HG03095 (cell line): ENCODE results near the gene SMG6.

Experiments
- ATAC-seq: cut with Tn5 transposase; IDR thresholded peaks from one replicate; pipeline ENCODE4 v1.9.1; 2021; ENCODE audit warnings: moderate library complexity; ENCODE audit not compliant: unreplicated experiment

SMG6 gene

DNA sequence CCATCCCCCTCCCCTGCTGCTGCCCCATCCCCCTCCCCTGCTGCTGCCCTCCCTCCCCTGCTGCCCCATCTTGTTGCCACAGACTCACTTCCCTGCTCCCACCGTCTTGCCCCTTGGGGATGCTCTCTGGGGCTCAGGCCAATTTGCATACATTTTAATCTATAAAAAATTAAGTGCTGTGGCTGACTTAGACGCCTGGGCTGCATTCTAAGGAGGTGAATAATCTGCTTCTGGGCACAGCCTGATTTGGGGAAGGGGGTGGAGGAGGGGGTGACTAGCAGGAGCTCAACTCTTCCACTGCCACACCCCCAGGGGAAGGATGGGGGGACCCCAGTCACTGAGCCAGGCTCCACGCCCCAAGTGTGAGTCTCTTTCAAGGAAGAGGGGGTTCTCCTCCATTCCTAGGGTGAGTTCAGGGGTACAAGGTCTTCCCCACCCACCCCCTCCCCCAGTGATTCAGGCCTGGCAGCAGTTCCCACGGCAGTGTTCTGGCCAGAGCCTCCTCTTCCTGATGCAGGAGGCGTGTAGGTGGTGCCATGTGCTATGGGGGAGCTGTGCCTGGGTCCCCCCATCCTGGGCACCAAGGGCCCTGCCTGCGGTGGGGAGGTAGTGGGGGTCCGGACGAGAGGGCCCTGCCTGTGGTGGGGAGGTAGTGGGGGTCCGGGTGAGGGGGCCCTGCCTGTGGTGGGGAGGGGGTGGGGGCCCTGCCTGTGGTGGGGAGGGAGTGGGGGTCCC is 268.6 kb downstream of the SMG6 start:
- ATAC-seq = no peak

DNA sequence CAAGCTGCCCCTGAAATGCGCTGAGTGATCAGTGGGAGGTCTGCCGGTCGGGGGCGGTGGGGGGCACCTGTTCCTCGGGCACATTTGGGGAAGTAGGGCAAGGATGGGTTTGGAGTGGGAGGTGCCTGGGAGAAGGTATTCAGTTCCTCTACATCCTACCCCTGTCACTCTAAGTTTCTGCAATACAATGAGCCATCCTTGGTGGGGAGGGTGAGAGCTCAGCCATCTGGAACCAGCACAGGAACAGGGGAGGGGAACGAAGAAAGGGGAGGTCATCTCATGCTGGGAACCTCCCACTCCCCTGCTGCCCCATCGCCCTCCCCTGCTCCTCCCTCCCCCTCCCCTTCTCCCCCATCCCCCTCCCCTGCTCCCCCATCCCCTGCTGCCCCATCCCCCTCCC is 269.4 kb downstream of the SMG6 start:
- ATAC-seq = no peak

DNA sequence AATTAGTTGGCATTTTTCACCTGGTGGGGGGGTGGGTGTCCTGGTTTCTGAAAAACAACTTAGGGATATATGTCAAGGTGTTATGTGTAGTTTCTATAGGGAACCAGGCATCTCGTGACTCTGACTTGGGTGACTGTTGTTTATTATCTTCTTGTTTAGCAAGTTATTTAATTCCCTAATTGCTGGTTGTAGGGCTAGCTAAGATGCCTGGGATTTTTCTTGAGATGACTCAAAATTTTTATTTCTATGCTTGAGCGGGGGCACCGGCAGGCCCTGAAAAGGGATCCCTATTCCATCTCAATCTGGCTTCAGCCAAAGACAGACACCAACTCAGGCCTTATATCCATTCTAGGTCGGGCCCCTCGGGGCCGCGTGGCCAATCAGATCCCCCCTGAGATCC is 270.4 kb downstream of the SMG6 start:
- no peak for ATAC-seq

DNA sequence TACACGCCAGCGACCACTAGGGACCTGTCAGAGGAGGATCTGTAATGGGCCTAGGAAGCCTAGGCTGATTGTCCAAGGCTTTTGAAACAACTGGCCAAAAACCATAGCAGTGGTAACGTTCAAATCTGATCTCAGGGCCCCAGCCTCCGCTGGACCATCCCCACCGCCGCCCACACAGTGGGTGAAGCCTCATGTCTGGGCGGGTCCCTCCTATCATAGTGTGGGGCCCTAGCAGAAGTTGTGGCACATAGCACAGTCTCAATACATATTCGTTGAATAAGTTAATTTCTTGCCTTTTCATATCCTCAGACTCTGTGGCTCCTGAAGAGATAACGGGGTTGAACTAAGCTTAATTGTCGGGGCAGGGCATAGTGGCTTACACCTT is 272.8 kb downstream of the SMG6 start:
- ATAC-seq = no peak

DNA sequence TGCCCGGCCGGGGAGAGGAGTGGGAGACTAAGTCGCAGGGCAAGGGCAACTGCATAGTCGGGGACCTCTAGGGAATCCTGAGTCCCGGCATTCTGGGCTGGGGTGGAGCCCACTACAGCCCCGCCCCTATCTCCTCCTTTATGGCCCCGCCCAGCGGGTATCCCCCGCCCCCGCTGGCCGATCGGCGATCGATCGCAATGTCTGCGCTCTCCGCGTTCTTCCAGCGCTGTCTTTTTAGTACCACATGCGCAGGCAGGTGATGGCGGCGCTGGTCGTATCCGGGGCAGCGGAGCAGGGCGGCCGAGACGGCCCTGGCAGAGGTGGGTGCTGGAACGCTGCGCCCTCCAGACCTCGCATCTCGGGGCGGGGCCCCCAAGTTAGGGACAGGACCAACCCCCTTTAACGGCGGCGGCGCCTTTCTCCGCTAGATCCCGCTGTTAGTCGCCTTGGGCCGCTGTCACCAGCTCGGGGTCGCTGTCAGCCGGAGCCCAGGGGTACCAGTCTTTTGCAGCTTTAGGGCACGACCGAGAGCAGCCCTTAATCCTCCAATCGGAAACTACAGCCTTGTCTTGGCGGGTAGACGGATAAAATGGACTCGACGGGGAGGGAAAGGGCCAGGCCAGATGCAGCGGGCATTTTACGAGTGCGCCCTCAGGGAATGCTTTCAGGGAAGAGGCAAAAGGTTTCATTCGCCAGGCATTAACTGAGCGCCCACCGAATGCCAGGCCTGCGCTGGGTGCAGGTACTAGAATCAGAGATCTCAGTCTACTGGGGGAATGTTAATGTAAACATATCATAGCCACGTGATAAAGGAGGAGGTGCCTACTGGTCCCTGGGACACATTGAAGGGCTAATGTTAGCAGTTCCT is 273.4 kb downstream of the SMG6 start, which contains the start of gene DPH1:
Gene DPH1 (plus strand): TSS at position 243 of the 868 bp plus-strand sequence. CDS start 17 bp downstream, at position 260.
- ATAC-seq = peak; percentile 59

DNA sequence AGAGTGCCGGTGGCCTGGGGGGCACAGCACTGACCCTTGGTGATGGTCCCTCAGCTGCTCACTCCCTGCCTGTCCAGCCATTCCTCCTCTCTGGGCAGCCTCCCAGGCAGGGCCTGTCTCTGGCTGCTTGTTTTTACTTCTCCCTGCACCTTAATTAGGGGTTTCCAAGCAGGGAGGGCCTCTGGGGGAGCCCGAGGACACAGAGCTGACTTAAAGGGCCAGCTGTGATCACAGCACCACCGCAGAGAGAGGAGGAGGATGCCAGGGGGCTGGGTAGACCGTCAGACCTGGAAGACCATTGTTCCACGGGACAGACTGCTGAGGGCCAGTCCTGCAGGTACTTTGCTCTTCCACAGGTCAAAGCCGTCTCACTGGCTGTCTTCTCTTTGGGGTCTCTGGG is 274.8 kb downstream of the SMG6 start:
- ATAC-seq = no peak

DNA sequence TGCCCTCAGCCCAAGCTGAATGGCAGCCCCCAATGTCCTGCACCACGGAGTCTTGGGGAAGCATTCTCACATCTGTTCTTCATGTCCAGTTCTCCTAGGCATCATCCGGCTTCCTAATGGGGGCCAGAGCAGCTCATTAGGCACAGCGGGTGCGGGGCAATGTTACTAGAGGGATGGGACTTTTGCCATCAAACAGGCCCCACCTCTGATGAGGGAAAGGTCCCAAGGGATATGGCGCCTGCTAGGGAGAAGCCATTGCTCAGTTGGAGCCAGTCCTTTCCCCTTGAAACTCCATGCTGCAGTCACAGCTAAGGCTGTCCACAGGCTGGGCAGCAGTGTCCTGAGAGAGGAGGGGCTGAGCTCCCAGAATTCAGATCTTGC is 275.4 kb downstream of the SMG6 start:
- ATAC-seq = no peak

DNA sequence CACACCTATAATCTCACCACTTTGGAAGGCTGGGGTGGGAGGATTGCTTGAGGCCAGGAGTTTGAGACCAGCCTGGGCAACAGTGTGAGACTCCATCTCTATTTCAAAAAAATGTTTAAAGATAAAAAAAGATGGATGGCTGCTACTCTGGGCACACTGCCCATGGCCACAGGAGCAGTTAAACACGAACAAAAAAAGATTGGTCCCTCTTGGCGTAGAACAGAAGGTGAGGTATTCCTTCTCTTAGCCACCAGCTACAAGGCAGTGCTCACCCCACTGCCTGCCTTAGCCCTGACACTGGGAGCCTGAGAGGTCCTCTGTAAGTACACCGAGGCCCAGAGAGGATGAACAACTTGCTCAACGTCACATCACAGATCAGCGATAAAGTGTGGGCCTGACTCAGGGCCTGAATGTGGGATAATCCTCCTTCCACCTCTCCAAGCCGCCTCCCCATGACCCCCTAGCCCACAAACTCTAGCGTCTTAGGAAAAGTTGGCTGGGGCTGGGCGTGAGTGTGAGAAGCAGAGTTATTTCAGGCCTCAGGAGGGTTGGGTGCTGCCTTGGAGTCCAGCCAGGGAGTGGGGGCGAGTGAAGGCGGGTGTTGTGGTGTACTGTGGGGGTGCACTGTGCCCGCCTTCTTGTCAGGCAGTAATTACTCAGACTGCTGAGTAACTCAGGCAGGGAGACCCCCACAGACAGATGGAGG is 275.9 kb downstream of the SMG6 start:
- ATAC-seq = no peak

DNA sequence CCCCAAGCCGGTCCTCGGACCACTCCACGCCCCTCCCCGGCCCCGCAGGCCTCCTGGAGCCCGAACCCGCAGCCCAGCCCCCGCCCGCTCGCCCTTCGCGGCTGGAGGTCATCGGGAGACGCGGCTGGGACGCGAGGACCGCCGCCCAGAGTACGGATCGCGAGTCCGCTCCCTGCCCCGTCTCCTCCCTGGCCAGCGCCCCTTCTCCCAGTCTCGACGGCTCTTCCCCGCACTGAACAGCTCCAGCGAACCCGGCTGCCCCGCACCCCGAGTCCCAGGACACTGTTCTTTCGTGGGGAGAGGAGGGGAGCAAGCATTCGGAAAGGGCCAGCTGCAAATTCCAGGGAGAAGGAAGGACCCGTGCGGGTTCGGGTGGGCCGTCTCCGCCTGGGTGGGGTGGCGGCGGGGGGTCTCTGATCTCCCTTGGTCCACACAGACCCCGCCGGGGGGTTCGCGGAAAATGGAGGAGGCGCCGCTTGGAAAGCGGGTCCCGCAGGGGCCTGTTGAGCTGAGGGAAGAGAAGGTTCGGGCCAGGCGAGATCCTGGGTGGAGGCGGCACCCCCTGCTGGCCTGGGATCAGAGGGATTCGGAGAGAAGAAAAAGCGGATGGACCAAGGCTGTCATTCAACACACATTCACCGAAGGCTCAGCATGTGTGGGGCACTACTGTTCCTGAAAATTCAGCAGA is 277.8 kb downstream of the SMG6 start:
- ATAC-seq = no peak

DNA sequence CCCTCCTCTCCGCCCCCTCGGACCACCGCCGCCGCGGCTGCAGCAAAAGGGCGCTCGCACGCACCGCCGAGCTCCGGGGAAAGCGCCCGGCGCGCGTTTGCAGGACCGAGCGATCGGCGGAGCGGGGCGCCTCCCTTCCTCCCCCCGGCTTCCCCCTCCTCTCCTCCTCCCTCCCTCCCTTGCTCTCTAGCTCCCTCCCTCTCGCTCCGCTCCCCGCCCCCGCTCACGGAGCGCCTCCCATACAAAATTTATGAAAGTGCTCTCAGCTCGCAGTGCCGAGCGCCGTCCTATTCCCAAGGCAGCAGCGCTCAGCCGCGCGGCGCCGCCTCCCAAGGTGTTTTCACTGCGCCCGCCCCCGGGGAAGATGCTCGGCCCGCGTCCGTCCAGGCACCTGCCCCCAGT is 278.4 kb downstream of the SMG6 start, which contains the start of gene RTN4RL1:
Gene RTN4RL1 (minus strand): TSS at position 115 of the 402 bp plus-strand sequence. CDS start 469 bp downstream, outside the sequence.
- ATAC-seq = no peak

DNA sequence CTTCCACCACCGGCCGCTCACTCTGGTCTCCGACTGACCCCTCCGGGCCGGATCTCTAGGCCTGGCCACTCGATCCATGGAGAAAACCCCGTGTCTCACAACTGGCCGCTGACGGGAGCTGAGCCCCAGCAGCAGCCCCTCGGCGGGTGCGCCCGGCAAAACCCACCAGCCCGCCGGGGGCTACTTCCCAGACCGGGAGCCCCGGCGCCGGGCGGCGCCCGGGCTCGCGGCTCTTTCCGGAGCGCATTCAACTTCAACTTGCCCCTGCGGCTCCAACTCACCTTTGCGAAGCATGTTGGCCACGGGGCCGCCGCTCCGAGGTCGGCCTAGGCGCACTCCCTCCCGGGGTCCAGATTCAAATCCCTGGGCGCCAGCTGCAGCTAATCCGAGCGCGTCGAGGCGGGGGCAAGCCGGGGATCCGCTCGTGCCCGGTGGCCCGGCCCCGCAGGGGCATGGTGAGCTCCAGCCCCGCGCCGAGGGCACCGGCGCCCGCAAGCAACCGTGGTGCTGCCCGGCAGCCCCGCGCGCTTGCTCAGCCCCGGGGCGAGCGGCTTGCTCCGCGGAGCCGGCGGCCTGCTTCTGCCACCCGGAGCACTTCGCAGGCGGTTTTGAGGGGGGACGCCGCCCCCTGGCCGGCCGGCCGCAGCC is 278.9 kb downstream of the SMG6 start:
- ATAC-seq = no peak

DNA sequence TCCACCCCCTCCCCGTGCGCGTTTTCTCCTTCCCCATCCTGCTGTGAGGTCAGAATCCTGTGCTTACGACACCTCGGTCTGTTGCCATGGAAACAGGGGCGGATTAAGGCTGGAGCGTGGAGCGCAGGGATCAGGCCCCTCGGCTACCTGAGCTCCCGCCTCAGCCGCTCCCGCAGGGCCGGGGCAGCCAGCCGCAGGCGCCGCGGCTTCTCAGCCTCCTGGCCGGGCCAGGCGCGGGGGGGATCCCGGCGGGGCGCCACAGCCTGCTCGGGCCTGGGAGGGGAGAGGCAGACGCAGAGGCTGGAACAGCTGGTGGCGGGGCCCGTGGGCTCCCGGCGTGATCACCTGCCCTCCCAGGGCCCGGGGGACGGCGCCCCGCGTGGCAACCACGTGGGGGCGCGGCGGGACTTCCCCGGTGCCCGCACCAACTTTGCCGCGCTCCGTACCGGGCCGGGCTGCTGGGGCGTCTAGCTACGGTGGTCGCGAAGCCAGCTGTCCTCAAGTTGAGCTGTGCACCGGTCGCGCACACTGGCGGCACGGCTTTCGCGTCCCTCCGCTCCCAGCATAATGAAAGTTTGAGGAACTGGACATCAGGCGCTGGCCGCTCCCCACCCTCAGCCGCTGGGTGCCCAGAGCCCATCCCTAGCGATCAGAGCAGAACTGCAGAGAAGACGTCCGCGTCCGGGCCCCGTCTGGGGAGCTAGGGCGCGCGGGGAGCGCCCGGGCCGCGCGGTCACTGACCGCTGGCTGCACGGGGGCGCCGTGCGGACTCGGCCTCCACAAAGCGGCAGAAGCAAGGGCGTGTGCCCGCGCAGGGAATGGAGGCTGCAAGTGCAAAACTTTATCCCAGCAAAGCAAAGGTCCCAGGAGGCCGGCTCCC is 279.7 kb downstream of the SMG6 start:
- no peak for ATAC-seq

DNA sequence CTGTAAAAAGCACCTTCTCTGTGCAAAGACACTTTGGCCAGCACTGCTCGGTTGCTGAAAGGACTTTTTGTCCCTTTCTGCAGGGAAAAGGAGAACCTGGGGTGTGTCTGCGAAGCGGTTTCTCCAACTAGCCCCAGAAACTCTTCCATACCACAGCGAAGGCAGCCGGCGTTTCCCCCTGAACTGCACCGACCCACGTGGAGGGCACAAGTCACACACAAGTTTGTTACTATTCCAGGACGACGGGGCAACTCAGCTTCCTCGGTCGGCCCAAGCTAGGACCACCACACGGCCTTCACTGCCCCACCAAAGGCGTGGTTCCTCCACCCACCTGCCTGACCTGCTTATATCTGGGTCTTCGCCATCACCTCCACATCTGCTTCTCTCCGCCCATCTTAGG is 280.3 kb downstream of the SMG6 start:
- no peak for ATAC-seq

DNA sequence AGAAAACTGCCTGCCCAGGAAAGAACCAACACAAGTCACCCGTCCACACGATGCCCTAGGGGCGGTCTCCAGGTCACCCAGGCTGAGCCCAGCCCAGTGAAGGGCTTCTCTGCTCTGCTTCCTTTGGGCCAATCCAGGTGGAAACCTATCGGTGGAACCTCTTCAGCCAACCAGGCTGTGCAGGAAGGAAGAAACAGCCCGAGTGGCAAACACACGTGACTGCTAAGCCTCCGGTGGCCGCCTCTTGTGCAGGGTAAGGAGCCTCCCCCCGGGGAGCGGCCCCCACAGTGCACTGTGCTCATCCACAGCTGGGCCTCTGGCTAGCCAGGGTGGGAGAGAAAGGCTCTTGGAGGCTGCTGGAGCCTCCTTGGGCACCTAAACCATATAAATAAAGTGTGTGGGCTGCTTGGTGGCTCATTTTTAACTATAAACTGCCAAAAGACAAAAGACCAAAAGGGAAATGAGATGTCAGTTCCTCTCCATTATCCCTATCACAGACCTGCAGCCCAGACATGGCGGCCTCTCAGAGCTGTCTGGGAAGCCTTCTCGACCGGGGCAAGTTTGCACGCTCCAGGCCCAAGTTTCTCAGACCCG is 280.8 kb downstream of the SMG6 start:
- ATAC-seq = no peak

DNA sequence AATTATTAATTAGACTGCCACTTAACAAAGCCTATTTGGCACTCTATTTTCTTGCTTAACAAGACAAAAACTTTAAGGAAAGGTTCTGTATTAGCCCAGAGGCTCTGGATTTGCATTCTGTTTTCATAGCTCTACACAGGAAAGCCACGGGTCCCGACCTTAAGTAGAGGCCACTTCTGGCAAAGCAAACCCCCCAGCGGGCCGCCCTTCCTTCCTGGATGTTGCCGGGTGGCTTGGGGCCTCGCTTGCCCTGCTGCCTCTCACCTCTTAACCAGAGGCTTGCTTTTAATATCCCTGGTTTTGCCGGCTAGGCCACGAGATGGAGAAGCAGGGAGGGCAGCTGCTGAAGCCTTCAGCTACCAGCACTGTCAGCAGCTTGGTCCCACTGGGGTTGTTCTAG is 282.9 kb downstream of the SMG6 start:
- ATAC-seq = no peak

DNA sequence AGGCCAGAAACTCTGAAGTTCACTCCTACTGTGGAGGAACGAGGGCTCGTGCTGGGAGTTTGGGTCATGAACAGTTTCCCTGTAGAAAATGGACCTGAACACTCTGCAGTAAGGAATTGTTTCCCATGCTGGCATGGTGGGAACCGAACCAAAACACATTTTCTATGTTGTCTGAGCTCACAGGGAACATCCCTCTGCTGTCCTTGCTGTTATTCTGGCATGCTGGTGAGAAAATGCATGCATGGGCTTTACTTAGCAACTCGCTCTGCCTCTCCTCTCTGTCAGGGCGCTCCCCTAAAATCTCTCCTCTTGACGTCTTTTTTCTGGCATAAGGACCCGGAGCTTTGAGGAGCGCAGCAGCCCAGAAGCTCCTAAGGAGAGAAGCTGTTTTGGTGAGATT is 283.9 kb downstream of the SMG6 start:
- no peak for ATAC-seq

DNA sequence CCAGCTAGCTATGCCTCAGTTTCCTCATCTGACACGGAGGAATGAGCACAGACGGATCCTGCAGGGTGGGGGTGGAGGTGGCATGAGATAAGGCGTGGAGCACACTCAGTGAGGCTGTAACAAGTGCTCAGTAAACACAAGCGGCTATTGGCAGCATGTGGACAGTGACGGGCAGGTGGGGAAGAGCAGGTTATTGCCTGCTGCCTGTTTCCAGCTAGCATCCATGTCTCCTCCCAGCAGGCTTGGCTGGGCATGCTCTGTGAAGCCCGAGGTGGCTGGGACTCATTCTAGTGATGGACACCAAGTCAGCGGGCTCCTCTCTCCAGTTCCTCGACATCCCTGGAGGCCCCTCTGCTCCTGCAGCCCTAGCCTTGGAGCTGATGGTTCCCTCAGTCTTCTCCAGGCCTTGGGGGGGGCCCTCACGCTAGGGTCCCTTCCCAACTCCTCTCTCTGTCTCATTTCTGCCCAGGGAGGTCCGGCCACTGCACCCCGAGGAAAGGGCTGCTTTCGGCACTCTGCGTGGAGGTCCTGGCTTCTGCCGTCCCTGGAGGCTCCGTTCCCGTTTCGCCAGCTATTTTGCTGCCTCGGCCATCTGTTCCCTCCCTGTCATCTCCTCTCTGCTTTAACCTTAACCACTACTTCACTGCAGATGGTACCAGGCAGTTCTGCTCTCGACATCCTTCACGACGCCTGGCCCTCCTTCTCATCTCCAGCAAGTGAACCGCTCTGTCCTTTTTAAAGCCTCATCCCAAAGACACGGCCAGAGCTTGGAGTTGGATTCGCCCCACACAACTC is 284.7 kb downstream of the SMG6 start:
- ATAC-seq = no peak

DNA sequence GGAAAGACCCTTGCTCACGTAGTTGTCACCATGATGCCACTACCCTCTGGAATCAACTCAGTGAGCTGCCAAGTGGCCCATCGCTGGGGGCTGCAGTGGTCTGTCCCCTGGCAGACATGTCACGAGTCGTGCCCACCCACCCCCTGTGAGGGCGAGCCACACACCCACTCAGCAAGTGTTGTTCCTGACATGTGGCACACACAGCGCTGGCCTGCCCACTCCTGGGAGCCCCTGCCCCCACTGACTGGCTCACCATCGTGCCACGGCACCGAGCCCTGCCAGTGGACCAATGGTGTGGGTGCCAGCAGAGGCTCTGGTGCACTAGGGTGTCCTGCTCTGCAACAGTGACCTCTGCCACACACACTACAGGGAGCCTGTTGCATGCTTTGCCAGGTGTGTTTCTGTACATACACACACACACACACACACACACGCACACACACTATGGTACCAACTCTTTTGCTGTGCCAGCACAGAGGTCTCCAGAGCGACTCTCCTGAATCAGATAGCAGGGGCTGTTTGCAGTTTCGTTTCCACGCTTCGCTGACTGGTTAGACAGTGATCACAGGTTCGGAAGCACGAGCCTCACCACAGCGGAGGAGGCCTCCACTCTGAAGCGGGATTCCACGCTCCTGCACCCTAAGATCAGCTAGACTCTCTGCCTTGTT is 286.2 kb downstream of the SMG6 start:
- no peak for ATAC-seq
